GM10248 (cell line): ENCODE data around the gene PACRG.

ENCODE experiments used
- CTCF ChIA-PET: fragments of 300-600 bp; sonication (Branson Sonifier 250); formaldehyde crosslinking; extraction: SDS; loops from one replicate; lab custom pipeline; 2021; ENCODE audit warnings: antibody characterized with exemption; lab: Yijun Ruan, JAX
- POLR2A ChIA-PET: fragments of 350-650 bp; sonication (Branson Sonifier 250); formaldehyde crosslinking; extraction: SDS; loops from one replicate; lab custom pipeline; 2020; ENCODE audit warnings: antibody characterized with exemption; lab: Yijun Ruan, JAX
- DNase-seq: peaks from one replicate; pipeline ENCODE4 v3.0.0; 2012; ENCODE audit errors: extremely low spot score
- CTCF ChIP-seq: IDR thresholded peaks from 2 replicates; pipeline ENCODE4 v1.5.1; 2012; ENCODE audit warnings: mild to moderate bottlenecking, low read depth; ENCODE audit errors: extremely low read depth, missing control alignments, control extremely low read depth

The PACRG gene

GRCh38 chr6:162817196-162817595, 89.4 kb downstream of the PACRG start:
- DNase-seq, result no peak
- CTCF ChIA-PET, result no interaction called here
- TF ChIP-seq CTCF, result no peak
- POLR2A ChIA-PET, result no interaction called here

GRCh38 chr6:162819284-162819683, 91.5 kb downstream of the PACRG start:
- ChIA-PET POLR2A (no interaction called here), CTCF (no interaction called here)
- no peak for TF ChIP-seq CTCF
- DNase-seq, result no peak

GRCh38 chr6:162821102-162821501, 93.3 kb downstream of the PACRG start:
- DNase-seq, result no peak
- TF ChIP-seq CTCF, result no peak
- POLR2A ChIA-PET, result no interaction called here
- CTCF ChIA-PET, result no interaction called here

GRCh38 chr6:162825597-162825996, 97.8 kb downstream of the PACRG start:
- no peak for TF ChIP-seq CTCF
- ChIA-PET CTCF (no interaction called here), POLR2A (no interaction called here)
- no peak for DNase-seq

GRCh38 chr6:162829013-162829742, 101.4 kb downstream of the PACRG start:
- POLR2A ChIA-PET, result no interaction called here
- CTCF ChIA-PET, result no interaction called here
- DNase-seq, result no peak
- TF ChIP-seq CTCF, result no peak

- DNase-seq, result no peak
- CTCF ChIA-PET, result no interaction called here
- POLR2A ChIA-PET, result no interaction called here
- TF ChIP-seq CTCF, result no peak
Measured at GRCh38 chr6:162833776-162834175, 106.0 kb downstream of the PACRG start.

- POLR2A ChIA-PET, result no interaction called here
- TF ChIP-seq CTCF, result no peak
- CTCF ChIA-PET, result interaction anchor here (1.3 to 1.5 kb wide), 2 partner anchors 8 to 10 kb away, joined by 3 to 6 read pairs; no protein-coding TSS in a partner anchor
- DNase-seq, result no peak
Measured at GRCh38 chr6:162845972-162846371, 118.2 kb downstream of the PACRG start.
